ENCODE measurements around the gene ADARB2. TPM values are rescaled to one million over a fixed set of nuclear protein-coding genes. Genes with fewer than 3 reads are reported as not detected.

Gene ADARB2
- total and polyA plus RNA-seq, 2 experiments from 2014 or later = 0.13 to 0.48 TPM

GRCh38 chr10:1243486-1244234, 493.7 kb downstream of the ADARB2 start:
- no peak for TF ChIP-seq CTCF (IDR thresholded peaks at IDR 0.05; ENCODE audit: poor library complexity)
- no peak for TF ChIP-seq EZH2 (IDR thresholded peaks at IDR 0.05; ENCODE audit: borderline replicate concordance)
- TF ChIP-seq EZH2phosphoT487 (IDR thresholded peaks at IDR 0.05; ENCODE audit: low read depth, severe bottlenecking, unreplicated experiment) = no peak
- Histone ChIP-seq H3K36me3 (replicated peaks; ENCODE audit: insufficient read depth, low read depth) (no peaks in the 10 kb centered on the region), H2AFZ (no peak overlapping the region), H4K20me1 (ENCODE audit: insufficient read depth, poor library complexity, severe bottlenecking) (no peaks in the 10 kb centered on the region), H3K9me3 (ENCODE audit: low read depth) (no peaks in the 10 kb centered on the region), H3K4me1 (ENCODE audit: insufficient read depth) (no peaks in the 10 kb centered on the region), H3K4me2 (no peak overlapping the region), H3K27ac (no peak overlapping the region), H3K27me3 (peaks cover 18% of the 10 kb centered on the region), H3K9me2 (replicated peaks; ENCODE audit: insufficient read depth) (no peaks in the 10 kb centered on the region), H3K4me3 (no peak overlapping the region), H3K79me2 (no peaks in the 10 kb centered on the region)
- 74% methylated on average over 22 of the region's 22 CpGs for WGBS (ENCODE audit: low lambda C conversion rate, missing lambda C conversion rate)
- DNase-seq (ENCODE audit: low spot score) = no peak

GRCh38 chr10:1242975-1243374, 494.4 kb downstream of the ADARB2 start:
- no peak for DNase-seq (ENCODE audit: low spot score)
- H3K4me3 ChIP-seq = no peak overlapping the region
- H3K9me3 ChIP-seq (ENCODE audit: low read depth) = no peaks in the 10 kb centered on the region
- no peaks in the 10 kb centered on the region for H3K36me3 ChIP-seq (replicated peaks; ENCODE audit: insufficient read depth, low read depth)
- H3K9me2 ChIP-seq (replicated peaks; ENCODE audit: insufficient read depth) = no peaks in the 10 kb centered on the region
- WGBS (ENCODE audit: low lambda C conversion rate, missing lambda C conversion rate) = 88% methylated on average over 18 of the region's 18 CpGs
- H3K27me3 ChIP-seq = peaks cover 18% of the 10 kb centered on the region
- H2AFZ ChIP-seq = no peak overlapping the region
- H3K27ac ChIP-seq = no peak overlapping the region
- no peaks in the 10 kb centered on the region for H4K20me1 ChIP-seq (ENCODE audit: insufficient read depth, poor library complexity, severe bottlenecking)
- no peak for TF ChIP-seq EZH2 (IDR thresholded peaks at IDR 0.05; ENCODE audit: borderline replicate concordance)
- no peaks in the 10 kb centered on the region for H3K4me1 ChIP-seq (ENCODE audit: insufficient read depth)
- H3K4me2 ChIP-seq = no peak overlapping the region
- no peaks in the 10 kb centered on the region for H3K79me2 ChIP-seq

GRCh38 chr10:1241973-1242935, 495.1 kb downstream of the ADARB2 start:
- Histone ChIP-seq H3K27me3 (peaks cover 18% of the 10 kb centered on the region), H3K4me2 (no peak overlapping the region), H3K4me3 (no peak overlapping the region), H3K36me3 (replicated peaks; ENCODE audit: insufficient read depth, low read depth) (no peaks in the 10 kb centered on the region), H3K9me2 (replicated peaks; ENCODE audit: insufficient read depth) (no peaks in the 10 kb centered on the region), H3K79me2 (no peaks in the 10 kb centered on the region), H2AFZ (no peak overlapping the region), H4K20me1 (ENCODE audit: insufficient read depth, poor library complexity, severe bottlenecking) (no peaks in the 10 kb centered on the region), H3K27ac (no peak overlapping the region), H3K9me3 (ENCODE audit: low read depth) (no peaks in the 10 kb centered on the region), H3K4me1 (ENCODE audit: insufficient read depth) (no peaks in the 10 kb centered on the region)
- DNase-seq (ENCODE audit: low spot score) = no peak
- TF ChIP-seq EZH2phosphoT487 (IDR thresholded peaks at IDR 0.05; ENCODE audit: low read depth, severe bottlenecking, unreplicated experiment) (no peak), EZH2 (IDR thresholded peaks at IDR 0.05; ENCODE audit: borderline replicate concordance) (no peak), CTCF (IDR thresholded peaks at IDR 0.05; ENCODE audit: poor library complexity) (no peak)
- WGBS (ENCODE audit: low lambda C conversion rate, missing lambda C conversion rate) = 91% methylated on average over 30 of the region's 34 CpGs

Data from hepatocyte (in vitro differentiated cells).